Activated CD8-positive, alpha-beta memory T cell treated with anti-CD3 and anti-CD28 coated beads, Interleukin-2, amount 50 U/mL, for 1 hour (primary cell): ENCODE data around the gene SSTR4.

Source experiments
- DNase-seq: peaks from one replicate; pipeline ENCODE4 v3.0.0-alpha.2; 2020; ENCODE audit errors: extremely low read depth

SSTR4 gene

GRCh38 chr20:23086931-23087411, 51.9 kb downstream of the SSTR4 start:
- DNase-seq = no peak

GRCh38 chr20:23087587-23088251, 52.6 kb downstream of the SSTR4 start:
- DNase-seq = no peak
